Measurements from ENCODE around the gene CCDC18.

DNA sequence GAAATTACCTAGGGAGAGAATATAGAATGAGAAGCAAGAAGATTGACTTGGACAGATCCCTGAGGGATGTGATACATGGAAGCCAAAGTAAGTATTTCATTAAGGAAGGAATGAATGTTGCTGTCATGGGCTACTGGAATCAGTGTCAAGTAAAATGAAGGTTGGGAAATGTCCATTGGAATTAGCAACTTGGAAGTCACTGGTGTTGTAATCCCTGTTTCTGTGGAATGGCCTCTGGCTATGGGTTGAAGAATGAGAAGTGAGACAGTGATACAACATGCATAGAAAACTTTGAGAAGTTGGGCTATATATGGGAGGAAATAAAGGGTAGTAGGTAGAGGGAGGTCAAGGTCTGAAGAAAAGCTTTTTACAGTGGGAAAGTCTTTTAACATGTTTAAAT, 54.7 kb downstream of the CCDC18 start:
- TF ChIP-seq, protein P1, sequence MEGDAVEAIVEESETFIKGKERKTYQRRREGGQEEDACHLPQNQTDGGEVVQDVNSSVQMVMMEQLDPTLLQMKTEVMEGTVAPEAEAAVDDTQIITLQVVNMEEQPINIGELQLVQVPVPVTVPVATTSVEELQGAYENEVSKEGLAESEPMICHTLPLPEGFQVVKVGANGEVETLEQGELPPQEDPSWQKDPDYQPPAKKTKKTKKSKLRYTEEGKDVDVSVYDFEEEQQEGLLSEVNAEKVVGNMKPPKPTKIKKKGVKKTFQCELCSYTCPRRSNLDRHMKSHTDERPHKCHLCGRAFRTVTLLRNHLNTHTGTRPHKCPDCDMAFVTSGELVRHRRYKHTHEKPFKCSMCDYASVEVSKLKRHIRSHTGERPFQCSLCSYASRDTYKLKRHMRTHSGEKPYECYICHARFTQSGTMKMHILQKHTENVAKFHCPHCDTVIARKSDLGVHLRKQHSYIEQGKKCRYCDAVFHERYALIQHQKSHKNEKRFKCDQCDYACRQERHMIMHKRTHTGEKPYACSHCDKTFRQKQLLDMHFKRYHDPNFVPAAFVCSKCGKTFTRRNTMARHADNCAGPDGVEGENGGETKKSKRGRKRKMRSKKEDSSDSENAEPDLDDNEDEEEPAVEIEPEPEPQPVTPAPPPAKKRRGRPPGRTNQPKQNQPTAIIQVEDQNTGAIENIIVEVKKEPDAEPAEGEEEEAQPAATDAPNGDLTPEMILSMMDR (IDR thresholded peaks at IDR 0.05 in 8 of 11, conservative IDR thresholded peaks at IDR 0.05 in 3 of 11): no peak
- TF ChIP-seq POLR2A (IDR thresholded peaks at IDR 0.05): no peak
- no peak for TF ChIP-seq POLR2AphosphoS5 (IDR thresholded peaks at IDR 0.05)

Measured in spleen (tissue), 7 donors.